SU-DHL-6 (cell line): Measurements from ENCODE around the gene TRPM3.

Experiments used
- H2AFZ ChIP-seq: fragments of 200-600 bp; sonication (generic); 2 replicates; pipeline ENCODE4 v1.6.1; 2014; ENCODE audit warnings: low read depth, mild to moderate bottlenecking, moderate library complexity, mixed read lengths, antibody characterized with exemption, low read length; ENCODE audit not compliant: severe bottlenecking
- H3F3A ChIP-seq: fragments of 200-600 bp; shearing (Covaris generic); 2 replicates; pipeline ENCODE4 v1.6.0; 2016; ENCODE audit warnings: antibody characterized with exemption, mild to moderate bottlenecking; ENCODE audit not compliant: insufficient read depth
- H3K27ac ChIP-seq: fragments of 200-600 bp; sonication (generic); 2 replicates; pipeline ENCODE4 v1.5.1; 2016; ENCODE audit warnings: low read depth, mild to moderate bottlenecking, low read length, moderate library complexity, mixed read lengths
- H3K27me3 ChIP-seq: fragments of 200-600 bp; sonication (generic), shearing (Covaris generic); 2 replicates; pipeline ENCODE4 v1.6.0; 2014; ENCODE audit warnings: mild to moderate bottlenecking, low read length
- H3K36me3 ChIP-seq: fragments of 200-600 bp; sonication (generic); 2 replicates; pipeline ENCODE4 v1.6.1; 2014; ENCODE audit warnings: mild to moderate bottlenecking, low read length, mixed read lengths
- H3K4me2 ChIP-seq: fragments of 300-600, 200-600 bp; shearing (Covaris generic), sonication (generic); 2 replicates; pipeline ENCODE4 v1.6.0; 2014; ENCODE audit warnings: low read length, low read depth, mild to moderate bottlenecking; ENCODE audit not compliant: poor library complexity, severe bottlenecking
- H3K4me3 ChIP-seq: fragments of 200-600 bp; sonication (generic); 2 replicates; pipeline ENCODE4 v1.5.1; 2014; ENCODE audit warnings: antibody characterized with exemption, low read length, mild to moderate bottlenecking, mixed read lengths; ENCODE audit not compliant: insufficient read depth, poor library complexity, severe bottlenecking
- H3K79me2 ChIP-seq: fragments of 200-600 bp; sonication (generic); 2 replicates; pipeline ENCODE4 v1.6.1; 2014; ENCODE audit warnings: mild to moderate bottlenecking, low read length, moderate library complexity; ENCODE audit not compliant: insufficient read depth
- H3K9ac ChIP-seq: fragments of 200-600 bp; sonication (generic); 2 replicates; pipeline ENCODE4 v1.7.0; 2014; ENCODE audit warnings: mild to moderate bottlenecking, low read length
- H3K9me2 ChIP-seq: fragments of 200-600 bp; sonication (generic); replicated peaks from 2 replicates; pipeline ENCODE4 v1.6.1; 2014; ENCODE audit warnings: low read length; ENCODE audit not compliant: insufficient read depth
- H3K9me3 ChIP-seq: fragments of 200-600 bp; sonication (generic); 2 replicates; pipeline ENCODE4 v1.6.1; 2014; ENCODE audit warnings: low read length, mixed read lengths; ENCODE audit not compliant: insufficient read depth
- H4K20me1 ChIP-seq: fragments of 200-600 bp; sonication (generic); 2 replicates; pipeline ENCODE4 v1.6.1; 2014; ENCODE audit warnings: low read depth, mild to moderate bottlenecking, antibody characterized with exemption, low read length, moderate library complexity, mixed read lengths
- EZH2phosphoT487 ChIP-seq: fragments of 200-600 bp; sonication (generic), shearing (Covaris generic); conservative IDR thresholded peaks from 2 replicates; pipeline ENCODE4 v1.6.1; 2018; ENCODE audit warnings: mild to moderate bottlenecking, antibody characterized with exemption, low read length, moderate library complexity, mixed read lengths
- TF ChIP-seq, protein P1 (sequence below): fragments of 200-600 bp; sonication (generic); IDR thresholded peaks from one replicate; pipeline ENCODE4 v1.5.1; 2017; ENCODE audit warnings: antibody characterized with exemption, mild to moderate bottlenecking, low read length, moderate library complexity; ENCODE audit not compliant: insufficient read depth, poor library complexity, severe bottlenecking

TRPM3 gene

GRCh38 chr9:70816891-70817290 lies 304.5 kb downstream of the TRPM3 start:
- Histone ChIP-seq H3K9me2 (no peaks in the 10 kb centered on the region), H2AFZ (no peak overlapping the region), H4K20me1 (no peaks in the 10 kb centered on the region), H3K36me3 (no peaks in the 10 kb centered on the region), H3K9me3 (no peaks in the 10 kb centered on the region), H3K9ac (no peak overlapping the region), H3K27me3 (no peaks in the 10 kb centered on the region), H3K4me2 (no peak overlapping the region), H3F3A (no peaks in the 10 kb centered on the region), H3K4me3 (no peak overlapping the region), H3K27ac (no peak overlapping the region), H3K79me2 (no peaks in the 10 kb centered on the region)
- no peak for TF ChIP-seq EZH2phosphoT487
- TF ChIP-seq, protein P1, sequence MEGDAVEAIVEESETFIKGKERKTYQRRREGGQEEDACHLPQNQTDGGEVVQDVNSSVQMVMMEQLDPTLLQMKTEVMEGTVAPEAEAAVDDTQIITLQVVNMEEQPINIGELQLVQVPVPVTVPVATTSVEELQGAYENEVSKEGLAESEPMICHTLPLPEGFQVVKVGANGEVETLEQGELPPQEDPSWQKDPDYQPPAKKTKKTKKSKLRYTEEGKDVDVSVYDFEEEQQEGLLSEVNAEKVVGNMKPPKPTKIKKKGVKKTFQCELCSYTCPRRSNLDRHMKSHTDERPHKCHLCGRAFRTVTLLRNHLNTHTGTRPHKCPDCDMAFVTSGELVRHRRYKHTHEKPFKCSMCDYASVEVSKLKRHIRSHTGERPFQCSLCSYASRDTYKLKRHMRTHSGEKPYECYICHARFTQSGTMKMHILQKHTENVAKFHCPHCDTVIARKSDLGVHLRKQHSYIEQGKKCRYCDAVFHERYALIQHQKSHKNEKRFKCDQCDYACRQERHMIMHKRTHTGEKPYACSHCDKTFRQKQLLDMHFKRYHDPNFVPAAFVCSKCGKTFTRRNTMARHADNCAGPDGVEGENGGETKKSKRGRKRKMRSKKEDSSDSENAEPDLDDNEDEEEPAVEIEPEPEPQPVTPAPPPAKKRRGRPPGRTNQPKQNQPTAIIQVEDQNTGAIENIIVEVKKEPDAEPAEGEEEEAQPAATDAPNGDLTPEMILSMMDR: no peak

DNA sequence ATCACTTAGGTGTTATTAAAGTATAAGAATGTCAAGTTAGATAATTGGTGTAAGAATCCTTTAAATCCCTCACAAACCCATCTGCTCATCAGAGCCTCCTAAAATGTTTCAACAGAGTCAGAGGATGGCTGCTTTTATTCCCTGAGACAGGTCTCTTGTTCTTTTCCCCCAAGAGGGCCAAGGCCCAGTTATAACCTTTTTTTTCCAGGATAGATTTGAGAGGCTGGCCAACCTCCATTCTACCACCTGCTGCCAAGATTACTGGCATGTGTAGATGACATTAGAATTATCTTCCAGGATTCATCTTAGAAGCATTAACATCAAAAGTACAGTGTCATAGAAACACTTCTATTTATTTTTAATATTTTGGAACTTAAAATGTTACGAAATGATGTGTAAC lies 305.1 kb downstream of the TRPM3 start:
- H4K20me1 ChIP-seq: no peaks in the 10 kb centered on the region
- H3K4me3 ChIP-seq: no peak overlapping the region
- H3F3A ChIP-seq: no peaks in the 10 kb centered on the region
- TF ChIP-seq, protein P1: no peak
- no peak for TF ChIP-seq EZH2phosphoT487
- H3K79me2 ChIP-seq: no peaks in the 10 kb centered on the region
- no peak overlapping the region for H2AFZ ChIP-seq
- H3K27me3 ChIP-seq: no peaks in the 10 kb centered on the region
- H3K9ac ChIP-seq: no peak overlapping the region
- H3K9me3 ChIP-seq: no peaks in the 10 kb centered on the region
- no peaks in the 10 kb centered on the region for H3K9me2 ChIP-seq
- no peak overlapping the region for H3K27ac ChIP-seq
- no peaks in the 10 kb centered on the region for H3K36me3 ChIP-seq
- H3K4me2 ChIP-seq: no peak overlapping the region

DNA sequence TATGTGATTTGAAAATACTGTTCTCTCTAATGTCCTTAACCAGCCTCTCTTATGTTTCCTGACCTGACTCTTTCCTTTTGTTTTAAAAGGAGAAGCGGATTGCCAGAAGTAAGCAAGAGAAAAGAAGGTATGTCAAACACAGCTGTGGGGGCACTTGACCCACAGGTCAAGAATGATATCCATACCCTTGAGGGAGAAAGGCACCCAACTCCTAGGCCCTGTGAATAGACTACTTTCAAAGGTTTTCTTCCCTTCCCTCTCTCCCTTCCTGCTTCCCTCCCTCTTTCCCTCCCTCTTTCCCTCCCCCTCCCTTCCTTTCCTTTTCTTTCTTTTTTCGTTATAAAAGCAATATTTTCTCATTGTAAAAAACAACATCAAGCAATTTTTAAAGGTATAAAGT lies 306.8 kb downstream of the TRPM3 start:
- TF ChIP-seq, protein P1: no peak
- TF ChIP-seq EZH2phosphoT487: no peak
- Histone ChIP-seq H3K9me2 (no peaks in the 10 kb centered on the region), H3F3A (no peaks in the 10 kb centered on the region), H3K9me3 (no peaks in the 10 kb centered on the region), H3K4me2 (no peak overlapping the region), H3K27me3 (no peaks in the 10 kb centered on the region), H3K27ac (no peak overlapping the region), H2AFZ (no peak overlapping the region), H3K36me3 (no peaks in the 10 kb centered on the region), H3K9ac (no peak overlapping the region), H3K79me2 (no peaks in the 10 kb centered on the region), H3K4me3 (no peak overlapping the region), H4K20me1 (no peaks in the 10 kb centered on the region)
